HEK293 (cell line): ENCODE measurements around the gene STIL.
A peak's percentile ranks its signal among the peaks of the same experiment; 100 is the strongest.

Experiments used
- CTCF ChIP-seq: fragments of 450-650 bp; formaldehyde crosslinking; IDR thresholded peaks from 2 replicates; pipeline ENCODE4 v1.5.1; 2016; ENCODE audit warnings: missing biosample characterization, missing genetic modification characterization
- HIC1 ChIP-seq: fragments of 450-650 bp; formaldehyde crosslinking; IDR thresholded peaks from 2 replicates; pipeline ENCODE4 v1.5.1; 2016; ENCODE audit warnings: missing biosample characterization, missing genetic modification characterization
- HOXD13 ChIP-seq: sonication (generic); formaldehyde crosslinking; IDR thresholded peaks from 2 replicates; pipeline ENCODE4 v1.8.0; 2022; ENCODE audit warnings: missing genetic modification reagents, borderline replicate concordance
- PRDM10 ChIP-seq: fragments of 450-650 bp; formaldehyde crosslinking; IDR thresholded peaks from 2 replicates; pipeline ENCODE4 v1.5.1; 2016; ENCODE audit warnings: missing biosample characterization, missing genetic modification characterization
- RBAK ChIP-seq: fragments of 450-650 bp; formaldehyde crosslinking; IDR thresholded peaks from 2 replicates; pipeline ENCODE4 v1.5.1; 2016; ENCODE audit warnings: missing biosample characterization, missing genetic modification characterization
- REPIN1 ChIP-seq: fragments of 450-650 bp; formaldehyde crosslinking; IDR thresholded peaks from 2 replicates; pipeline ENCODE4 v1.5.1; 2017; ENCODE audit warnings: missing biosample characterization, missing genetic modification characterization, low read depth
- SP2 ChIP-seq: fragments of 450-650 bp; formaldehyde crosslinking; IDR thresholded peaks from 2 replicates; pipeline ENCODE4 v1.5.1; 2016; ENCODE audit warnings: missing biosample characterization, missing genetic modification characterization
- ZBTB17 ChIP-seq: fragments of 450-650 bp; formaldehyde crosslinking; IDR thresholded peaks from 2 replicates; pipeline ENCODE4 v1.5.1; 2016; ENCODE audit warnings: missing biosample characterization, missing genetic modification characterization
- ZFHX2 ChIP-seq: fragments of 450-650 bp; formaldehyde crosslinking; conservative IDR thresholded peaks from 2 replicates; pipeline ENCODE4 v1.5.1; 2016; ENCODE audit warnings: missing biosample characterization, missing genetic modification characterization
- ZIC2 ChIP-seq: fragments of 450-650 bp; formaldehyde crosslinking; IDR thresholded peaks from 2 replicates; pipeline ENCODE4 v1.5.1; 2016; ENCODE audit warnings: missing biosample characterization, missing genetic modification characterization
- ZNF148 ChIP-seq: fragments of 450-650 bp; formaldehyde crosslinking; IDR thresholded peaks from 2 replicates; pipeline ENCODE4 v1.5.0; 2017; ENCODE audit warnings: missing biosample characterization, missing genetic modification characterization, borderline replicate concordance
- ZNF398 ChIP-seq: fragments of 450-650 bp; formaldehyde crosslinking; IDR thresholded peaks from 2 replicates; pipeline ENCODE4 v1.5.1; 2017; ENCODE audit warnings: missing biosample characterization, missing genetic modification characterization
- ZNF510 ChIP-seq: fragments of 450-650 bp; formaldehyde crosslinking; IDR thresholded peaks from 2 replicates; pipeline ENCODE4 v1.5.1; 2018; ENCODE audit warnings: mild to moderate bottlenecking, missing genetic modification characterization, missing biosample characterization; ENCODE audit not compliant: insufficient replicate concordance
- ZNF645 ChIP-seq: fragments of 450-650 bp; formaldehyde crosslinking; IDR thresholded peaks from 2 replicates; pipeline ENCODE4; 2016; ENCODE audit warnings: missing biosample characterization, missing genetic modification characterization
- ZNF704 ChIP-seq: fragments of 450-650 bp; formaldehyde crosslinking; IDR thresholded peaks from 2 replicates; pipeline ENCODE4 v1.5.1; 2016; ENCODE audit warnings: missing biosample characterization, missing genetic modification characterization
- ZSCAN30 ChIP-seq: fragments of 450-650 bp; IDR thresholded peaks from 2 replicates; pipeline ENCODE4 v1.5.1; 2018; ENCODE audit warnings: missing biosample characterization, mild to moderate bottlenecking, missing genetic modification characterization, moderate library complexity
- ZSCAN4 ChIP-seq: fragments of 450-650 bp; formaldehyde crosslinking; IDR thresholded peaks from 2 replicates; pipeline ENCODE4 v1.5.1; 2017; ENCODE audit warnings: missing biosample characterization, missing genetic modification characterization
- ZXDB ChIP-seq: fragments of 450-650 bp; formaldehyde crosslinking; IDR thresholded peaks from 2 replicates; pipeline ENCODE4 v1.5.1; 2016; ENCODE audit warnings: missing biosample characterization, missing genetic modification characterization

The STIL gene

GRCh38 chr1:47333922-47334764, 20.2 kb upstream of the STIL start (continued):
- TF ChIP-seq ZNF148 (tag by site-specific recombination) (no peak), SP2 (tag by site-specific recombination) (peak; percentile 77), ZNF645 (tag by site-specific recombination) (no peak), ZXDB (tag by site-specific recombination) (0 out of 2 replicates have a peak, but pooled peaks have one; percentile 36), ZNF510 (no peak), ZSCAN30 (peak; percentile 82), RBAK (no peak), ZBTB17 (tag by site-specific recombination) (0 out of 2 replicates have a peak, but pooled peaks have one; percentile 83), CTCF (tag by site-specific recombination) (peak; percentile 64; the same call in 1 of the 2 replicates), ZNF398 (tag by site-specific recombination) (no peak), ZSCAN4 (tag by site-specific recombination) (no peak), ZIC2 (tag by site-specific recombination) (peak; percentile 40), ZFHX2 (tag by site-specific recombination) (peak; percentile 8), HIC1 (0 out of 2 replicates have a peak, but pooled peaks have one; percentile 28), REPIN1 (tag by site-specific recombination) (no peak), ZNF704 (tag by site-specific recombination) (0 out of 2 replicates have a peak, but pooled peaks have one; percentile 41), HOXD13 (CRISPR knock-in tag) (no peak), PRDM10 (tag by site-specific recombination) (no peak)
- TF ChIP-seq, all 188 proteins: peak for 37
